Vagina (tissue), 2 donors: ENCODE measurements around the gene PDGFC. TPM values are rescaled to one million over a fixed set of nuclear protein-coding genes. Genes with fewer than 3 reads are reported as not detected.

Source experiments
- DNase-seq, 2 donors: peaks; one replicate each; pipeline ENCODE4 v3.0.0-alpha.2; 2017; ENCODE audit errors: extremely low spot score in 2 of 2
- H3K27ac ChIP-seq: fragments of 200-600 bp; sonication (generic); one replicate; pipeline ENCODE4 v1.5.1; 2019
- H3K27me3 ChIP-seq: fragments of 200-600 bp; sonication (generic); one replicate; pipeline ENCODE4 v1.5.1; 2019
- H3K36me3 ChIP-seq, 2 donors: fragments of 200-600 bp; sonication (generic); one replicate each; pipeline ENCODE4 v1.5.1; 2017 to 2019
- H3K4me1 ChIP-seq: fragments of 200-600 bp; sonication (generic); one replicate; pipeline ENCODE4 v1.5.1; 2019
- H3K4me3 ChIP-seq, 2 donors: fragments of 200-600 bp; sonication (generic); 1 replicate in 1 of 2; 2 replicates in 1 of 2; pipeline ENCODE4 v1.5.1; 2016 to 2019
- H3K9me3 ChIP-seq: fragments of 200-600 bp; sonication (generic); one replicate; pipeline ENCODE4 v1.5.1; 2019
- CTCF ChIP-seq, 3 experiments: fragments of 450-650 bp in 2 of 3; fragments of 200-600 bp in 1 of 3; sonication (generic) in 1 of 3; IDR thresholded peaks; one replicate each; pipeline ENCODE4 v1.5.1; 2017 to 2019; ENCODE audit warnings: antibody characterized with exemption in 3 of 3, mild to moderate bottlenecking in 2 of 3, moderate library complexity in 2 of 3
- POLR2A ChIP-seq, 2 donors: fragments of 450-650 bp; IDR thresholded peaks; one replicate each; pipeline ENCODE4 v1.6.1; 2017; ENCODE audit warnings: antibody characterized with exemption in 2 of 2, mild to moderate bottlenecking in 2 of 2, moderate library complexity in 2 of 2
- POLR2AphosphoS5 ChIP-seq, 2 donors: sonication (generic); formaldehyde crosslinking; IDR thresholded peaks; one replicate each; pipeline ENCODE4 v1.9.0; 2017; ENCODE audit warnings: antibody characterized with exemption in 2 of 2, mild to moderate bottlenecking in 2 of 2, low read depth in 1 of 2; ENCODE audit not compliant: insufficient read depth in 1 of 2
- intact Hi-C: fragments of 100-400 bp; cut with DNase I; formaldehyde crosslinking; loops from one replicate; pipeline ENCODE4 v1.15.1; 2023
- total RNA-seq: library from RNA; depleted of rRNA; stranded (reverse); fragments of >200 nt; gene quantifications from one replicate; pipeline ENCODE4 v1.2.3, GENCODE V29; 2016

PDGFC gene
- total RNA-seq, 1 donor from 2014 or later = 19.4 TPM

GRCh38 chr4:156953951-156954350 is 17.6 kb downstream of the PDGFC start:
- Histone ChIP-seq H3K4me1 (peaks cover 30% of the 10 kb centered on the region), H3K27me3 (no peaks in the 10 kb centered on the region), H3K4me3 (no peak overlapping the region), H3K9me3 (no peaks in the 10 kb centered on the region), H3K36me3 (no peaks in the 10 kb centered on the region), H3K27ac (no peak overlapping the region)
- TF ChIP-seq POLR2A (IDR thresholded peaks at IDR 0.05) = no peak
- TF ChIP-seq POLR2AphosphoS5 (IDR thresholded peaks at IDR 0.05; ENCODE audit: insufficient read depth in 1 of 2, low read depth in 1 of 2) = no peak
- intact Hi-C loops = no loop called here
- DNase-seq = no peak

DNA sequence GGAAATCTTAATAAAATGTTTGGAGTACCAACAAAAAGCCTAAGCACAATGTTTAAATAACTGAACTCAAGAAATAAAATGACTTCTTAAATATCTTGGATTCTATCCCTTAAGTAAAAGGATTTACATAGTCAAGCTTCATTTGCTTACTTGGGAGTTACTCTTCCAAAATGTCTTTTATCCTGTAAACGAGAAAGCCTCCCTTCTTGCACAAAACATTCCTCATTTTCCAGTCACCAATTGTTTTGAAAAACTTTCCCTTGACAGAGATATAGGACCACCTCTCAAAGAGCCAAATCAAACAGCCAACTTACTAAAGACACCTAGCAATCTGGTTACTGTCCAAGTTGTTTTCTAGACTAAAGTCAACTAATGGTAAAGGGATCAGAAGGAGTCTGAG is 18.6 kb downstream of the PDGFC start:
- Histone ChIP-seq H3K27ac (no peak overlapping the region), H3K4me1 (peaks cover 27% of the 10 kb centered on the region)

DNA sequence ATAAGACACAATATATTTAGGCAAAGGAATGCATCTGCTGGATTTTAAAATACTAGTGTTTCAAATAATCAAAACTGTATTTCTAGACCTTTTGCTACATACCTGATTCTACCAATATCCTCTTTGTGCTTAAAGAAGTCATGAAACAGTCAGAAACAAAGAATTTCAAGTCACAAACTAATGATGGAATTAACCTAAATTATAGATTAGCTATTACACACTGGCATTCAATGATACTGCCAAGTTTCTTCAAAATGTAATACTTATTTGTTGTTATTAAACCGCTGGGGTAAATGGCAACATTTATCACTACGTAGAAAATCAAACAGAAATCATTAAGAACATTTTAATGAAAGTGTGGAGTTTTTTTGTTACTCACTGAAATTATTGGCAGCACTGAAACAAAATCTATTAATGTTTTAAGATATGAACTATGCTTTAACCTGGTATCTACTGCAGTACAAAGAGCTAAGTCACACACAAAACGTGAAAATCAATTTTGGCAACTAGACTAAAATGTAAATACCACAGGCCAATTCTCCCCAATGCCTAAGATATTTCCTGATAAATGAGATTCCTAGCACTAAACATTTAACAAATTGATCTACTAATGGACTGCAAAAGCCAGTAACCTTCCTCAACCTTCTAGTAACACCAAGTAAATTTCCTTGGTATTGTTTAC is 19.4 kb downstream of the PDGFC start:
- peaks cover 20% of the 10 kb centered on the region for H3K4me1 ChIP-seq
- H3K27me3 ChIP-seq = no peaks in the 10 kb centered on the region
- H3K9me3 ChIP-seq = no peaks in the 10 kb centered on the region
- intact Hi-C loops = no loop called here
- H3K4me3 ChIP-seq = no peak overlapping the region
- H3K36me3 ChIP-seq = no peaks in the 10 kb centered on the region
- no peak overlapping the region for H3K27ac ChIP-seq
- TF ChIP-seq CTCF (IDR thresholded peaks at IDR 0.05) (no peak), POLR2A (IDR thresholded peaks at IDR 0.05) (no peak), POLR2AphosphoS5 (IDR thresholded peaks at IDR 0.05; ENCODE audit: insufficient read depth in 1 of 2, low read depth in 1 of 2) (no peak)
- DNase-seq = no peak

More for the DNA sequence above, 18.6 kb downstream of the PDGFC start:
- intact Hi-C loops = no loop called here
- DNase-seq = no peak
- Histone ChIP-seq H3K36me3 (no peaks in the 10 kb centered on the region), H3K27me3 (no peaks in the 10 kb centered on the region), H3K9me3 (no peaks in the 10 kb centered on the region), H3K4me3 (no peak overlapping the region)
- TF ChIP-seq CTCF (IDR thresholded peaks at IDR 0.05) (no peak), POLR2AphosphoS5 (IDR thresholded peaks at IDR 0.05; ENCODE audit: insufficient read depth in 1 of 2, low read depth in 1 of 2) (no peak), POLR2A (IDR thresholded peaks at IDR 0.05) (no peak)

DNA sequence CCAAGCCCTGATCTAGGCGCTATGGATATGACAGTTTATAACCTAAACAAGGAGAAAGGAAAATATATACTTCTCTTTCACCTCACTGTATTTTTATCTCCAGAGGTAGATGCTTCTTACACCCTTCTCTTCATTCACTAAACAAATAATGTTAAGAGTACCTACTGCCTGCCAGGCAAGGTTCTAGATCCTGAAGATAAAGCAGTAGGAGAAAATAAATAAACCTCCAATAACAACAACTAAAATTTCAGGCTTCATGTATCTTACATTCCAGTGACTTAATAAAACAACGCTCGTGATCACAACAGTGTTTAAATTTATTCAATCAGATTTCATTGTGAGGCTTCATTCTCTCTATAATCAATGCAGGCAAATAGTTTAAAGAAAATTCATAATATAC is 20.7 kb downstream of the PDGFC start:
- TF ChIP-seq CTCF (IDR thresholded peaks at IDR 0.05) = no peak
- no peak for TF ChIP-seq POLR2A (IDR thresholded peaks at IDR 0.05)
- TF ChIP-seq POLR2AphosphoS5 (IDR thresholded peaks at IDR 0.05; ENCODE audit: insufficient read depth in 1 of 2, low read depth in 1 of 2) = no peak
- Histone ChIP-seq H3K4me1 (peaks cover 29% of the 10 kb centered on the region), H3K27ac (no peak overlapping the region), H3K36me3 (no peaks in the 10 kb centered on the region), H3K9me3 (no peaks in the 10 kb centered on the region), H3K4me3 (no peak overlapping the region), H3K27me3 (no peaks in the 10 kb centered on the region)
- DNase-seq = no peak
- intact Hi-C loops = no loop called here

DNA sequence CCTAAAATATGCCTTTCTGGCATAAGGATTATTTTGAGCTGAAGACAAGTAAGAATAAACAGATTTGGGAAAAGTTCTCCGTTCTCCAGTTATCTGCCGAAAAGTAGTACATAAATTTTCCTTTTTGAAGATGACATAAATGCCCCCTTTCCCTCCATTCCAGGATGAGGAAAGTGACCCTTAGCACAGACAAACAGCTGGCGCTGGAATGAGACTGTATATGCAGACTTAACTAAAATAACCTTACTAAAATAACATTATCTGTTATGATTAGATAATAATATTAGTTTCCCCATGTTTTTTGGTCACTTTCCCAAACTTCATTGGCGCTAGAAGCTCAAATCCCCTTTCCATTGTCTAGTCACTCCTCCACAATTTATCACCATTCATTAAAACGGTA is 21.5 kb downstream of the PDGFC start:
- peaks cover 36% of the 10 kb centered on the region for H3K4me1 ChIP-seq
- no peak overlapping the region for H3K27ac ChIP-seq
- H3K36me3 ChIP-seq = no peaks in the 10 kb centered on the region
- TF ChIP-seq POLR2AphosphoS5 (IDR thresholded peaks at IDR 0.05; ENCODE audit: insufficient read depth in 1 of 2, low read depth in 1 of 2) = no peak
- TF ChIP-seq POLR2A (IDR thresholded peaks at IDR 0.05) = no peak
- TF ChIP-seq CTCF (IDR thresholded peaks at IDR 0.05) = no peak
- no peaks in the 10 kb centered on the region for H3K9me3 ChIP-seq
- H3K27me3 ChIP-seq = no peaks in the 10 kb centered on the region
- DNase-seq = no peak
- H3K4me3 ChIP-seq = no peak overlapping the region
- intact Hi-C loops = no loop called here
